GM18907 (cell line): Measurements from ENCODE around the gene SPACDR.

ENCODE experiments used
- ATAC-seq: cut with Tn5 transposase; IDR thresholded peaks from one replicate; pipeline ENCODE4 v1.9.1; 2021; ENCODE audit warnings: mild to moderate bottlenecking, moderate library complexity; ENCODE audit not compliant: unreplicated experiment

The SPACDR gene

GRCh38 chr7:100419660-100420226 lies 44.3 kb downstream of the SPACDR start:
- ATAC-seq = no peak

- ATAC-seq = no peak
Measured at GRCh38 chr7:100418930-100419659, 45.0 kb downstream of the SPACDR start.

GRCh38 chr7:100415448-100415847 lies 48.6 kb downstream of the SPACDR start:
- ATAC-seq = no peak

- ATAC-seq = no peak
Measured at GRCh38 chr7:100413889-100414288, 50.2 kb downstream of the SPACDR start.

- ATAC-seq = no peak
Measured at GRCh38 chr7:100413346-100413745, 50.7 kb downstream of the SPACDR start.

GRCh38 chr7:100411101-100411500 lies 53.0 kb downstream of the SPACDR start:
- no peak for ATAC-seq

GRCh38 chr7:100407285-100408180 lies 56.5 kb downstream of the SPACDR start:
- ATAC-seq = no peak

- no peak for ATAC-seq
Measured at GRCh38 chr7:100406767-100407166, 57.3 kb downstream of the SPACDR start.
